ENCODE measurements around the gene OTOF. TPM values are rescaled to one million over a fixed set of nuclear protein-coding genes. Genes with fewer than 3 reads are reported as not detected.

The OTOF gene
- total RNA-seq, 1 donor from 2014 or later: 0.36 TPM

DNA sequence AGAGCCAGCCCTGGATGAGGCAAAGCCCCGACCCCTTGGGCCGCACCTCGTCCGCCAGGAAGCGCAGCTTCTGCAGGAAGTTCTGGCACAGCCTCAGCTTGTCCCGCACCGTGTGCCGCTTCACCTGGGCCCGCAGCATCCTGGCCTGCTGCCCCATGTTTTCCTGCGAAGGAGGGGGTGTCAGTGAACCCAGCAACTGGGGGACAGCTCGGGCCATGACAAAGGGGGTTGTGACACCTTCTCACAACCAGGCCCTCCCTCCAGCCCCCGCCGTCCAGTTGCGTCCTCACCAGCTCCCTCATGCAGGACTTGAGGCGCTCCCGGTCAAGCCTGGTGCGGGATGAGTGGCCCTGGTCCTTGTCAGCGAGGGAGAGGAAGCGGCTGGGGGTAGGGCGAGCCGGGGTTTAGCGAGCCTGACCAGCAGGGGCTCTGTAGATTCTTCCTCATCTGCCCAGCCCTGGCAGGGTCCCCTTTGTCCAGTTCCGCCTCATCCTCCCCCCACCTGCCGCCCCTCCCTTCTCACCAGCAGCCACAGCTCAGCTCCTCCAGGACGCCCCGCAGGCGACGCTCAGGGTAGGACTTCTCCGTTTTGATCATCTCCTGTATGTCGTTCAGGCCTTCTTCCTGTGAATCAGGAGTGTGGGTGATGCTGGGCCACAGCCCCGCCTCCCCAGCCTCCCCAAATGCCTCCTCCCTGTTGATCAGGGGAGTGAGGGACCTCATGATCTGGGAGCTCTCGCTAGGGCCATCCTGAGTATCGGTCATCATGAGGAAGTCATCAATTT, 606 bp downstream of the OTOF start:
- Histone ChIP-seq H3K27me3 (no peaks in the 10 kb centered on the region), H3K4me3 (no peak overlapping the region), H3K27ac (no peak overlapping the region), H3K9me3 (ENCODE audit: low read depth) (no peaks in the 10 kb centered on the region), H3K4me1 (peaks cover 13% of the 10 kb centered on the region), H3K36me3 (no peaks in the 10 kb centered on the region), H2AFZ (replicated peaks) (peak overlapping the region; percentile 87), H3K4me2 (peak overlapping the region; percentile 35), H3K9ac (no peak overlapping the region), H3K79me2 (ENCODE audit: low read depth) (no peaks in the 10 kb centered on the region), H3F3A (ENCODE audit: low read depth) (peaks cover under 1% of the 10 kb centered on the region), H4K20me1 (ENCODE audit: low read depth) (no peaks in the 10 kb centered on the region)
- TF ChIP-seq, protein P1, sequence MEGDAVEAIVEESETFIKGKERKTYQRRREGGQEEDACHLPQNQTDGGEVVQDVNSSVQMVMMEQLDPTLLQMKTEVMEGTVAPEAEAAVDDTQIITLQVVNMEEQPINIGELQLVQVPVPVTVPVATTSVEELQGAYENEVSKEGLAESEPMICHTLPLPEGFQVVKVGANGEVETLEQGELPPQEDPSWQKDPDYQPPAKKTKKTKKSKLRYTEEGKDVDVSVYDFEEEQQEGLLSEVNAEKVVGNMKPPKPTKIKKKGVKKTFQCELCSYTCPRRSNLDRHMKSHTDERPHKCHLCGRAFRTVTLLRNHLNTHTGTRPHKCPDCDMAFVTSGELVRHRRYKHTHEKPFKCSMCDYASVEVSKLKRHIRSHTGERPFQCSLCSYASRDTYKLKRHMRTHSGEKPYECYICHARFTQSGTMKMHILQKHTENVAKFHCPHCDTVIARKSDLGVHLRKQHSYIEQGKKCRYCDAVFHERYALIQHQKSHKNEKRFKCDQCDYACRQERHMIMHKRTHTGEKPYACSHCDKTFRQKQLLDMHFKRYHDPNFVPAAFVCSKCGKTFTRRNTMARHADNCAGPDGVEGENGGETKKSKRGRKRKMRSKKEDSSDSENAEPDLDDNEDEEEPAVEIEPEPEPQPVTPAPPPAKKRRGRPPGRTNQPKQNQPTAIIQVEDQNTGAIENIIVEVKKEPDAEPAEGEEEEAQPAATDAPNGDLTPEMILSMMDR (IDR thresholded peaks at IDR 0.05): no peak
- TF ChIP-seq EZH2 (IDR thresholded peaks at IDR 0.05) (no peak), EZH2phosphoT487 (IDR thresholded peaks at IDR 0.05) (no peak)
- Mint-ChIP-seq H3K27me3 (ENCODE audit: insufficient read depth, low read depth) (peaks cover under 1% of the 10 kb centered on the region), H3K27ac (peak overlapping the region; percentile 93), H3K36me3 (no peaks in the 10 kb centered on the region), H3K4me1 (peaks cover 13% of the 10 kb centered on the region), H3K9me3 (no peaks in the 10 kb centered on the region), H3K4me3 (no peak overlapping the region)
- DNase-seq (ENCODE audit: low spot score): peak; percentile 31

DNA sequence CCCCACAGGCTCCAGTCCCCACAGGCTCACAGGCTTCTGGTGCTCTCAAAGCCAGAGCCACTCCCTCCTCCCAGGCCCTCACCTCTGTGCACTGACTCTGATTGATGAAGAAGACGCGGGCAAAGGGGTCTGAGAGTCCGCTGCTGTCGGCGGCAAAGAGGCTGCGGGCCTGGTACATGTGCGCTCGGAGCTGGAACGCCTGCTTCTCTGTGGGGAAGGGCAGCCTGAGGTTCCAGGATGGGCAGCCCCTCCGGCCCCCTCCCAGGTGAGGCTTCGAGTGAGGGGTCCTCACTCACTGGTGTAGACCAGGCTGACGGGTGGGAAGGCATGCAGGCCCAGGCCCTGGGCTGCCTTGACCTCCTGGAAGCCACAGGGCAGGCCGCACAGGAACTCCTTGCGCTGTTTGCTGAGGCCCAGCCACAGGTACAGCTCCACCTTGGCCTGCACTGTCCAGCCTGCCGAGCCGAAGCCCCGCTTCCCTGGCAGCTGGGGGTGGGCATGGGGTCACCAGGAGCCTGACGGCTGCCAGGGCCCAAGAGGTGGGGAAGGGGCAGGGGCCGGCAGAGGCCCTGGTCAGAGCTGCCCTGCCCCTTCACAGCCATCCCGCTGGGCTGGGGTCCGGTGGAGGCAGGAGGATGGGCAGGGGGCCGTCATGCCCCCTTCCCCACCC, 2.0 kb downstream of the OTOF start:
- Mint-ChIP-seq H3K27me3 (ENCODE audit: insufficient read depth, low read depth) (peaks cover 6% of the 10 kb centered on the region), H3K4me1 (peaks cover 8% of the 10 kb centered on the region), H3K36me3 (no peaks in the 10 kb centered on the region), H3K4me3 (no peak overlapping the region), H3K9me3 (no peaks in the 10 kb centered on the region), H3K27ac (peak overlapping the region; percentile 83)
- DNase-seq (ENCODE audit: low spot score): no peak
- no peak overlapping the region for H3K9ac ChIP-seq
- no peak overlapping the region for H2AFZ ChIP-seq (replicated peaks)
- no peak overlapping the region for H3K27ac ChIP-seq
- H3K4me2 ChIP-seq: no peak overlapping the region
- H3F3A ChIP-seq (ENCODE audit: low read depth): peaks cover 11% of the 10 kb centered on the region
- no peaks in the 10 kb centered on the region for H3K27me3 ChIP-seq
- no peaks in the 10 kb centered on the region for H3K36me3 ChIP-seq
- no peaks in the 10 kb centered on the region for H4K20me1 ChIP-seq (ENCODE audit: low read depth)
- peaks cover 13% of the 10 kb centered on the region for H3K4me1 ChIP-seq
- no peaks in the 10 kb centered on the region for H3K79me2 ChIP-seq (ENCODE audit: low read depth)
- no peak for TF ChIP-seq EZH2phosphoT487 (IDR thresholded peaks at IDR 0.05)
- no peak for TF ChIP-seq EZH2 (IDR thresholded peaks at IDR 0.05)
- TF ChIP-seq, protein P1 (IDR thresholded peaks at IDR 0.05): no peak
- H3K4me3 ChIP-seq: no peak overlapping the region
- H3K9me3 ChIP-seq (ENCODE audit: low read depth): no peaks in the 10 kb centered on the region

DNA sequence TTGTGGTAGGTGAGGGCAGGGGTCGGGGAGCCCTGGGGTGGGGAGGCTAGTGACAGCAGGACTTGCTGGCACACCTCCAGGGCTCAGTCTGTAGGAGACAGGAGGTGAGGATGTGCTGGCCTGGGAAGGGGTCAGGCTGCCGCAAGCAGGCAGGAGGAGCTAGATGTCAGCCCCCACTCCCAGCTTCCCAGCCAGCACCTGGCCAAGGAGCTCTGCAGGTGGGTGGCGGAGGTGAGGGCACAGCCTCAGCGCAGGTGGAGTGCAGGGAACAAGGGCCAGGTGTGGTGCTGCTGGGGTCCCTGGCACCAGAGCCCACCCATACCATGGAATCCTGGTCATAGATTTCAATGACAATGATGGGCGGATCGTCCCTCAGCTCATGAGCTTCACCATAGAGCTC, 2.9 kb downstream of the OTOF start:
- Histone ChIP-seq H4K20me1 (ENCODE audit: low read depth) (no peaks in the 10 kb centered on the region), H3K27me3 (no peaks in the 10 kb centered on the region), H3K4me1 (peaks cover 13% of the 10 kb centered on the region), H3K36me3 (no peaks in the 10 kb centered on the region), H3F3A (ENCODE audit: low read depth) (peaks cover 11% of the 10 kb centered on the region), H3K79me2 (ENCODE audit: low read depth) (no peaks in the 10 kb centered on the region), H3K9me3 (ENCODE audit: low read depth) (no peaks in the 10 kb centered on the region), H3K4me3 (no peak overlapping the region), H3K27ac (no peak overlapping the region), H2AFZ (replicated peaks) (no peak overlapping the region), H3K4me2 (no peak overlapping the region), H3K9ac (no peak overlapping the region)
- Mint-ChIP-seq H3K27ac (no peak overlapping the region), H3K36me3 (no peaks in the 10 kb centered on the region), H3K27me3 (ENCODE audit: insufficient read depth, low read depth) (peaks cover 8% of the 10 kb centered on the region), H3K4me3 (no peak overlapping the region), H3K9me3 (peaks cover 1% of the 10 kb centered on the region), H3K4me1 (peaks cover 8% of the 10 kb centered on the region)
- TF ChIP-seq, protein P1 (IDR thresholded peaks at IDR 0.05): no peak
- TF ChIP-seq EZH2phosphoT487 (IDR thresholded peaks at IDR 0.05) (no peak), EZH2 (IDR thresholded peaks at IDR 0.05) (no peak)
- DNase-seq (ENCODE audit: low spot score): no peak

All from neural progenitor cell (in vitro differentiated cells).